ENCODE results near the gene DCAF5.

Gene DCAF5, protein sequence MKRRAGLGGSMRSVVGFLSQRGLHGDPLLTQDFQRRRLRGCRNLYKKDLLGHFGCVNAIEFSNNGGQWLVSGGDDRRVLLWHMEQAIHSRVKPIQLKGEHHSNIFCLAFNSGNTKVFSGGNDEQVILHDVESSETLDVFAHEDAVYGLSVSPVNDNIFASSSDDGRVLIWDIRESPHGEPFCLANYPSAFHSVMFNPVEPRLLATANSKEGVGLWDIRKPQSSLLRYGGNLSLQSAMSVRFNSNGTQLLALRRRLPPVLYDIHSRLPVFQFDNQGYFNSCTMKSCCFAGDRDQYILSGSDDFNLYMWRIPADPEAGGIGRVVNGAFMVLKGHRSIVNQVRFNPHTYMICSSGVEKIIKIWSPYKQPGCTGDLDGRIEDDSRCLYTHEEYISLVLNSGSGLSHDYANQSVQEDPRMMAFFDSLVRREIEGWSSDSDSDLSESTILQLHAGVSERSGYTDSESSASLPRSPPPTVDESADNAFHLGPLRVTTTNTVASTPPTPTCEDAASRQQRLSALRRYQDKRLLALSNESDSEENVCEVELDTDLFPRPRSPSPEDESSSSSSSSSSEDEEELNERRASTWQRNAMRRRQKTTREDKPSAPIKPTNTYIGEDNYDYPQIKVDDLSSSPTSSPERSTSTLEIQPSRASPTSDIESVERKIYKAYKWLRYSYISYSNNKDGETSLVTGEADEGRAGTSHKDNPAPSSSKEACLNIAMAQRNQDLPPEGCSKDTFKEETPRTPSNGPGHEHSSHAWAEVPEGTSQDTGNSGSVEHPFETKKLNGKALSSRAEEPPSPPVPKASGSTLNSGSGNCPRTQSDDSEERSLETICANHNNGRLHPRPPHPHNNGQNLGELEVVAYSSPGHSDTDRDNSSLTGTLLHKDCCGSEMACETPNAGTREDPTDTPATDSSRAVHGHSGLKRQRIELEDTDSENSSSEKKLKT

GRCh38 chr14:69152902-69153151 is at the start of gene DCAF5:
TSS of gene DCAF5 (minus strand) at chr14:69153119. CDS start at chr14:69152978, 141 bp downstream.
- Histone ChIP-seq H3K9me3 (ENCODE audit: severe bottlenecking) (no peaks in the 10 kb centered on the region), H3K27me3 (ENCODE audit: insufficient read depth, poor library complexity, severe bottlenecking) (no peaks in the 10 kb centered on the region), H3K36me3 (ENCODE audit: low read depth) (peaks cover 18% of the 10 kb centered on the region), H3K4me1 (ENCODE audit: insufficient read depth, poor library complexity, severe bottlenecking) (peaks cover 14% of the 10 kb centered on the region), H3K4me3 (ENCODE audit: severe bottlenecking) (peak within 1 kb of the TSS; percentile 79), H3K27ac (ENCODE audit: poor library complexity, severe bottlenecking) (peak within 1 kb of the TSS; percentile 68)
- ATAC-seq (ENCODE audit: low read depth): no peak
- peak; percentile 97 for DNase-seq (ENCODE audit: low spot score)
- TF ChIP-seq, protein P1, sequence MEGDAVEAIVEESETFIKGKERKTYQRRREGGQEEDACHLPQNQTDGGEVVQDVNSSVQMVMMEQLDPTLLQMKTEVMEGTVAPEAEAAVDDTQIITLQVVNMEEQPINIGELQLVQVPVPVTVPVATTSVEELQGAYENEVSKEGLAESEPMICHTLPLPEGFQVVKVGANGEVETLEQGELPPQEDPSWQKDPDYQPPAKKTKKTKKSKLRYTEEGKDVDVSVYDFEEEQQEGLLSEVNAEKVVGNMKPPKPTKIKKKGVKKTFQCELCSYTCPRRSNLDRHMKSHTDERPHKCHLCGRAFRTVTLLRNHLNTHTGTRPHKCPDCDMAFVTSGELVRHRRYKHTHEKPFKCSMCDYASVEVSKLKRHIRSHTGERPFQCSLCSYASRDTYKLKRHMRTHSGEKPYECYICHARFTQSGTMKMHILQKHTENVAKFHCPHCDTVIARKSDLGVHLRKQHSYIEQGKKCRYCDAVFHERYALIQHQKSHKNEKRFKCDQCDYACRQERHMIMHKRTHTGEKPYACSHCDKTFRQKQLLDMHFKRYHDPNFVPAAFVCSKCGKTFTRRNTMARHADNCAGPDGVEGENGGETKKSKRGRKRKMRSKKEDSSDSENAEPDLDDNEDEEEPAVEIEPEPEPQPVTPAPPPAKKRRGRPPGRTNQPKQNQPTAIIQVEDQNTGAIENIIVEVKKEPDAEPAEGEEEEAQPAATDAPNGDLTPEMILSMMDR (IDR thresholded peaks at IDR 0.05; ENCODE audit: poor library complexity, severe bottlenecking): no peak

DNA sequence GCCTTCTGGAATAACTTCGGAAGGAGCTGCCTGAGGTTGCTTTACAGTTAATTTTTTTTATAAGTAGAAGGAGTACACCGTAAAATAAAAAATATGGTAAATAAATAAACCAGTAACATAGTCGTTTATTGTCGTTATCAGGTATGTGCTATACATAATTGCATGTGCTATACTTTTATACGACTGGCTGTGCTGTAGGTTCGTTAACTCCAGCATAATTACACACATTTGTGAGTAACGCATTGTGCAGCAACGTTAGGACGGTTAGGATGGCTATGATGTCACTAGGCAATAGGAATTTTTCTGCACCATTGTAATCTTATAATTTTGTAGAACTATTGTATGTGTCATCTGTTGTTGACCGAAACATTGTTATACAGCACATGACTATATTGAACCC is 46.9 kb upstream of the DCAF5 start:
- Histone ChIP-seq H3K27ac (ENCODE audit: poor library complexity, severe bottlenecking) (no peak overlapping the region), H3K9me3 (ENCODE audit: severe bottlenecking) (no peaks in the 10 kb centered on the region), H3K4me1 (ENCODE audit: insufficient read depth, poor library complexity, severe bottlenecking) (no peaks in the 10 kb centered on the region), H3K36me3 (ENCODE audit: low read depth) (peaks cover 9% of the 10 kb centered on the region), H3K4me3 (ENCODE audit: severe bottlenecking) (no peak overlapping the region), H3K27me3 (ENCODE audit: insufficient read depth, poor library complexity, severe bottlenecking) (no peaks in the 10 kb centered on the region)
- ATAC-seq (ENCODE audit: low read depth) (no peak), DNase-seq (ENCODE audit: low spot score) (no peak)
- TF ChIP-seq, protein P1 (IDR thresholded peaks at IDR 0.05; ENCODE audit: poor library complexity, severe bottlenecking): no peak

DNA sequence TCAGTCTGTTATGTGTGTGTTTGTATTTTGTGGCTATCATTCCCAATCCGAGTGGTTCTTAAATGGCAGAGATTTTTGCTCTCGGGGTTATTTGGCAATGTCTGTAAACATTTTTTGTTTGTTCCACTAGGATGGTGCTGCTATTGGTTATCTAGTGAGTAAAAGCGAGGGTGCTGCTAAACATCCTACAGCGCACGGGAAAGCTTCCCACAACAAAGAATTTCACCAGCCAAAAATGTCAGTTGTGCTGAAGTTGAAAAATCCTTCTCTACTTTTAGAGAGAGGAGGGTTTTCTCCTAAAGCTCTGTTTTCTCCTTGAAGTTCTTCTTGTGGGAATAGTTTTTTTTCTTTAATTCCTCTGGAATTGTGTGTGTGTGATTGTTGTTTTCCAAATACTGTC is 40.8 kb upstream of the DCAF5 start:
- no peak for ATAC-seq (ENCODE audit: low read depth)
- no peaks in the 10 kb centered on the region for H3K27me3 ChIP-seq (ENCODE audit: insufficient read depth, poor library complexity, severe bottlenecking)
- TF ChIP-seq, protein P1 (IDR thresholded peaks at IDR 0.05; ENCODE audit: poor library complexity, severe bottlenecking): no peak
- H3K36me3 ChIP-seq (ENCODE audit: low read depth): peaks cover 10% of the 10 kb centered on the region; the same call in 1 of the 2 replicates
- H3K9me3 ChIP-seq (ENCODE audit: severe bottlenecking): no peaks in the 10 kb centered on the region
- DNase-seq (ENCODE audit: low spot score): no peak
- H3K4me3 ChIP-seq (ENCODE audit: severe bottlenecking): no peak overlapping the region
- H3K27ac ChIP-seq (ENCODE audit: poor library complexity, severe bottlenecking): no peak overlapping the region
- peaks cover 16% of the 10 kb centered on the region for H3K4me1 ChIP-seq (ENCODE audit: insufficient read depth, poor library complexity, severe bottlenecking)

- TF ChIP-seq, protein P1 (IDR thresholded peaks at IDR 0.05; ENCODE audit: poor library complexity, severe bottlenecking): no peak
- Histone ChIP-seq H3K9me3 (ENCODE audit: severe bottlenecking) (no peaks in the 10 kb centered on the region), H3K27me3 (ENCODE audit: insufficient read depth, poor library complexity, severe bottlenecking) (no peaks in the 10 kb centered on the region), H3K36me3 (ENCODE audit: low read depth) (peaks cover 10% of the 10 kb centered on the region; the same call in 1 of the 2 replicates), H3K4me3 (ENCODE audit: severe bottlenecking) (peak within 1 kb of the TSS; percentile 56), H3K27ac (ENCODE audit: poor library complexity, severe bottlenecking) (peak within 1 kb of the TSS; percentile 61), H3K4me1 (ENCODE audit: insufficient read depth, poor library complexity, severe bottlenecking) (peaks cover 16% of the 10 kb centered on the region)
- DNase-seq (ENCODE audit: low spot score): peak; percentile 96
- peak; percentile 98 for ATAC-seq (ENCODE audit: low read depth)
Observed at GRCh38 chr14:69191340-69192111, 38.6 kb upstream of the DCAF5 start, which contains the start of gene EXD2. TSS of gene EXD2 (plus strand) at chr14:69191498. CDS start at chr14:69209471, 17,973 bp downstream.
